Breast epithelium (tissue), 4 donors: Measurements from ENCODE around the gene ATG16L2. TPM values are rescaled to one million over a fixed set of nuclear protein-coding genes. Genes with fewer than 3 reads are reported as not detected.
"Not testable (repeated sequence)": the region's sequence is repeated elsewhere in the genome, so short reads cannot be mapped to it uniquely, and the experiment has no call there.

Experiments
- DNase-seq, 2 donors: peaks; one replicate each; pipeline ENCODE4 v3.0.0-alpha.2; 2019; ENCODE audit warnings: low spot score in 2 of 2
- H3K27ac ChIP-seq, 2 donors: fragments of 200-600 bp; sonication (generic) in 1 of 2; one replicate each; pipeline ENCODE4 v1.5.1; 2016 to 2019; ENCODE audit warnings: mild to moderate bottlenecking in 1 of 2
- H3K27me3 ChIP-seq, 2 donors: fragments of 200-600 bp; sonication (generic) in 1 of 2; one replicate each; pipeline versions ENCODE4 v1.5.1 to v1.6.0; 2017 to 2019; ENCODE audit warnings: control low read depth in 1 of 2, mild to moderate bottlenecking in 1 of 2
- H3K36me3 ChIP-seq: fragments of 200-600 bp; one replicate; pipeline ENCODE4 v1.5.1; 2019
- H3K4me1 ChIP-seq, 2 donors: fragments of 200-600 bp; sonication (generic); one replicate each; pipeline ENCODE4 v1.5.1; 2016 to 2019; ENCODE audit warnings: control low read depth in 1 of 2
- H3K4me3 ChIP-seq, 3 donors: fragments of 200-600 bp; sonication (generic); 1 replicate in 2 of 3; 2 replicates in 1 of 3; pipeline ENCODE4 v1.5.1; 2016 to 2019; ENCODE audit warnings: mild to moderate bottlenecking in 3 of 3, moderate library complexity in 2 of 3
- H3K9me3 ChIP-seq, 2 donors: fragments of 200-600 bp; sonication (generic) in 1 of 2; one replicate each; pipeline ENCODE4 v1.5.1; 2016 to 2019; ENCODE audit warnings: control low read depth in 1 of 2
- POLR2A ChIP-seq: fragments of 450-650 bp; IDR thresholded peaks from one replicate; pipeline ENCODE4 v1.6.1; 2016; ENCODE audit warnings: antibody characterized with exemption, mild to moderate bottlenecking, moderate library complexity
- POLR2AphosphoS5 ChIP-seq, 3 donors: sonication (generic); formaldehyde crosslinking; IDR thresholded peaks; one replicate each; pipeline ENCODE4 v1.6.1; 2017; ENCODE audit warnings: antibody characterized with exemption in 3 of 3
- intact Hi-C: fragments of 100-400 bp; cut with DNase I; formaldehyde crosslinking; loops from one replicate; pipeline ENCODE4 v1.15.1; 2023; ENCODE audit warnings: low total_unique reads
- total RNA-seq, 3 donors: library from RNA; depleted of rRNA; stranded (reverse); fragments of >200 nt; gene quantifications; one replicate each; pipeline ENCODE4 v1.1.0, GENCODE V29; 2016
- TF ChIP-seq, protein P1 (sequence below), 3 donors: fragments of 450-650 bp; IDR thresholded peaks; one replicate each; pipeline ENCODE4 v1.5.1; 2016 to 2017; ENCODE audit warnings: antibody characterized with exemption in 3 of 3, mild to moderate bottlenecking in 3 of 3, moderate library complexity in 3 of 3

Gene ATG16L2
- total RNA-seq, 3 donors from 2014 or later: 18.7 to 39.2 (median 28.2) TPM

DNA sequence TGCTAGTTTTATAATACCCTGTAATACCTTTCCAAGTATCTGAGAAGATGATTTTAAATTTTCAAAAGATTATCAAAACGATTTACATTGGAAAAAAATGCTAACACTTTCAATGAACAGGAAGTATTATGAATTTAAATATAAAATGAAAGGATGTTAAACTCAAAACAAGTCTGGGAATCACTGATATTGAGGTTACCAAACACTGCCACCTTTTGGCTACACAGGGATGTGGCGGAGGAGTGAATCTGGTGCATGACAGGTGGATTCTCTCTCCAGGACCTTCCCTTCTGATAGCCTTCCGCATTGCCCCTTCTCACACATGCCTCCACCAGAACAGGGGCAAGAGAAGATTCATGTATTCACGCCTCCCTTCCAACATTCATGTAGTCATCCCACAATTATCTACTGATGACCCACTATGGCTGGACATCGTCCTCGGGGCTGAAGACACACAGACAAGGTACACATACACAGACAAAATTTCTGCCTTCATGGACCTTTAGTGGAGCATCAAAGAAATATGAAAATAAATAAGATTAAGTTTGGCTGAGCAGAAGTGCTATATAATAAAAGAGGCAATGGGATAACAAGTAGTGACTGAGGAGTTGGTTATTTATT lies 34.7 kb downstream of the ATG16L2 start:
- TF ChIP-seq, protein P1, sequence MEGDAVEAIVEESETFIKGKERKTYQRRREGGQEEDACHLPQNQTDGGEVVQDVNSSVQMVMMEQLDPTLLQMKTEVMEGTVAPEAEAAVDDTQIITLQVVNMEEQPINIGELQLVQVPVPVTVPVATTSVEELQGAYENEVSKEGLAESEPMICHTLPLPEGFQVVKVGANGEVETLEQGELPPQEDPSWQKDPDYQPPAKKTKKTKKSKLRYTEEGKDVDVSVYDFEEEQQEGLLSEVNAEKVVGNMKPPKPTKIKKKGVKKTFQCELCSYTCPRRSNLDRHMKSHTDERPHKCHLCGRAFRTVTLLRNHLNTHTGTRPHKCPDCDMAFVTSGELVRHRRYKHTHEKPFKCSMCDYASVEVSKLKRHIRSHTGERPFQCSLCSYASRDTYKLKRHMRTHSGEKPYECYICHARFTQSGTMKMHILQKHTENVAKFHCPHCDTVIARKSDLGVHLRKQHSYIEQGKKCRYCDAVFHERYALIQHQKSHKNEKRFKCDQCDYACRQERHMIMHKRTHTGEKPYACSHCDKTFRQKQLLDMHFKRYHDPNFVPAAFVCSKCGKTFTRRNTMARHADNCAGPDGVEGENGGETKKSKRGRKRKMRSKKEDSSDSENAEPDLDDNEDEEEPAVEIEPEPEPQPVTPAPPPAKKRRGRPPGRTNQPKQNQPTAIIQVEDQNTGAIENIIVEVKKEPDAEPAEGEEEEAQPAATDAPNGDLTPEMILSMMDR (IDR thresholded peaks at IDR 0.05): peak in 2 of 3 donors; percentile 36 to 37
- no peak for TF ChIP-seq POLR2AphosphoS5 (IDR thresholded peaks at IDR 0.05)
- intact Hi-C loops: no loop called here
- Histone ChIP-seq H3K27me3 (no peaks in the 10 kb centered on the region), H3K4me3 (no peak overlapping the region), H3K4me1 (no peaks in the 10 kb centered on the region), H3K9me3 (no peaks in the 10 kb centered on the region), H3K27ac (no peak overlapping the region), H3K36me3 (no peaks in the 10 kb centered on the region)
- DNase-seq: no peak

DNA sequence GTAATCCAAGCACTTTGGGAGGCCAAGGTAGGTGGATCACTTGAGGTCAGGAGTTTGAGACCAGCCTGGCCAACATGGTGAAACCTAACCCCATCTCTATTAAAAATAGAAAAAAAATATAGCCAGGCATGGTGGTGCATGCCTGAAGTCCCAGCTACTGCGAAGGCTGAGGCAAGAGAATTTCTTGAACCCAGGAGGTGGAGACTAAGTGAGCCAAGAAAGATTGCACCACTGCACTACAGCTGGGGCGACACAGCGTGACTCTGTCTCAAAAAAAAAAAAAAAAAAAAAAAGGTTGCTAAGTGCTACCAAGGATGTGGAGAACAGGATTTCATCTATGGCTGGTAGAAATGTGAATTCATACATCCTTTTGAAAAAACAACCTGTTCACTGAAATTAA lies 36.6 kb downstream of the ATG16L2 start:
- TF ChIP-seq, protein P1 (IDR thresholded peaks at IDR 0.05): no peak
- TF ChIP-seq POLR2AphosphoS5 (IDR thresholded peaks at IDR 0.05) (no peak), POLR2A (no peak)
- Histone ChIP-seq H3K9me3 (no peaks in the 10 kb centered on the region), H3K4me1 (no peaks in the 10 kb centered on the region), H3K4me3 (no peak overlapping the region), H3K36me3 (no peaks in the 10 kb centered on the region), H3K27ac (no peak overlapping the region), H3K27me3 (no peaks in the 10 kb centered on the region)
- intact Hi-C loops: no loop called here
- no peak for DNase-seq

GRCh38 chr11:72851726-72852125 lies 37.5 kb downstream of the ATG16L2 start:
- Histone ChIP-seq H3K36me3 (no peaks in the 10 kb centered on the region), H3K27me3 (no peaks in the 10 kb centered on the region), H3K4me1 (no peaks in the 10 kb centered on the region), H3K4me3 (no peak overlapping the region), H3K27ac (no peak overlapping the region), H3K9me3 (no peaks in the 10 kb centered on the region)
- DNase-seq: no peak
- intact Hi-C loops: no loop called here
- TF ChIP-seq POLR2AphosphoS5 (IDR thresholded peaks at IDR 0.05) (no peak), POLR2A (no peak)
- TF ChIP-seq, protein P1 (IDR thresholded peaks at IDR 0.05): no peak

DNA sequence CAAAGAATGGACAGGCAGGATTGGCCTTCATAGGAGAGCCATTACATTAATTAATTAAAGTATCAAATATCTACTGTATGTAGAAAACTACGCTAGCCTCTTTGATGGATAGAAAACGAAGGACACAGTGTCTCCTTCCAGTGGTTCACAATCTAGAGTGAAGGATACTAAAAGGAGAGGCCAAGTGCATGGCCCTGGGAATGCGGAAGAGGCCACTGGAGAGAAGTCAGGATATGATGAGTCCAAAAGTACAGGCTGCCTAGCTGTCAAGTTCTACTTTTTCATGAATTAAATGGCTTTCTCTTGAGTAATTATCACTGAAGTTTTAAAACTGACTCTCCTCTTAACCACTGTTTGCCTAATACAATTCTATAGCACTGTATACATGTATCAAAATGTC lies 41.9 kb downstream of the ATG16L2 start:
- Histone ChIP-seq H3K4me3 (no peak overlapping the region), H3K27me3 (no peaks in the 10 kb centered on the region), H3K9me3 (no peaks in the 10 kb centered on the region), H3K4me1 (no peaks in the 10 kb centered on the region), H3K36me3 (no peaks in the 10 kb centered on the region), H3K27ac (no peak overlapping the region)
- TF ChIP-seq POLR2A: no peak
- TF ChIP-seq, protein P1 (IDR thresholded peaks at IDR 0.05): no peak
- TF ChIP-seq POLR2AphosphoS5 (IDR thresholded peaks at IDR 0.05): no peak
- DNase-seq: no peak
- intact Hi-C loops: no loop called here

GRCh38 chr11:72856551-72857345 lies 42.5 kb downstream of the ATG16L2 start:
- TF ChIP-seq POLR2AphosphoS5 (IDR thresholded peaks at IDR 0.05) (no peak), POLR2A (no peak)
- TF ChIP-seq, protein P1 (IDR thresholded peaks at IDR 0.05): no peak
- intact Hi-C loops: no loop called here
- no peak overlapping the region for H3K27ac ChIP-seq
- H3K36me3 ChIP-seq: no peaks in the 10 kb centered on the region
- no peaks in the 10 kb centered on the region for H3K9me3 ChIP-seq
- H3K4me1 ChIP-seq: no peaks in the 10 kb centered on the region
- H3K4me3 ChIP-seq: no peak overlapping the region
- no peaks in the 10 kb centered on the region for H3K27me3 ChIP-seq
- no peak for DNase-seq

- H3K27me3 ChIP-seq, H3K9me3 ChIP-seq, H3K4me3 ChIP-seq, intact Hi-C loops, H3K27ac ChIP-seq, H3K36me3 ChIP-seq, DNase-seq, H3K4me1 ChIP-seq: not testable (repeated sequence)
These were observed 44.1 kb downstream of the ATG16L2 start for GRCh38 chr11:72858267-72858666.
